Skeletal muscle tissue (tissue), 4 donors: ENCODE measurements around the gene FBXL5. TPM values are rescaled to one million over a fixed set of nuclear protein-coding genes. Genes with fewer than 3 reads are reported as not detected.

ENCODE experiments used
- H3K27ac ChIP-seq: one replicate; pipeline ENCODE4 v1.7.0; 2013; ENCODE audit warnings: mild to moderate bottlenecking, low read depth, low read length, inconsistent platforms
- H3K27me3 ChIP-seq, 3 donors: one replicate each; pipeline ENCODE4 v1.7.0; 2013; ENCODE audit warnings: low read length in 3 of 3; ENCODE audit not compliant: control insufficient read depth in 3 of 3, insufficient read depth in 3 of 3
- H3K36me3 ChIP-seq, 3 donors: one replicate each; pipeline ENCODE4 v1.7.0; 2013; ENCODE audit warnings: low read length in 3 of 3; ENCODE audit not compliant: control insufficient read depth in 3 of 3, insufficient read depth in 3 of 3
- H3K4me1 ChIP-seq, 3 donors: one replicate each; pipeline ENCODE4 v1.7.0; 2013; ENCODE audit warnings: low read length in 3 of 3, mild to moderate bottlenecking in 3 of 3; ENCODE audit not compliant: control insufficient read depth in 3 of 3, insufficient read depth in 3 of 3
- H3K4me3 ChIP-seq, 3 donors: one replicate each; pipeline ENCODE4 v1.7.0; 2013; ENCODE audit warnings: low read length in 3 of 3
- H3K9ac ChIP-seq, 3 donors: one replicate each; pipeline ENCODE4 v1.7.0; 2013; ENCODE audit warnings: low read length in 3 of 3, mild to moderate bottlenecking in 3 of 3, moderate library complexity in 2 of 3, low read depth in 1 of 3
- H3K9me3 ChIP-seq, 3 donors: one replicate each; pipeline ENCODE4 v1.7.0; 2013; ENCODE audit warnings: low read length in 3 of 3; ENCODE audit not compliant: control insufficient read depth in 3 of 3
- total RNA-seq: library from RNA; depleted of rRNA; stranded (reverse); fragments of >200 nt; gene quantifications from one replicate; pipeline ENCODE4 v1.2.3, GENCODE V29; 2014
- donor health status: Osteomylitis.

FBXL5 gene
- total RNA-seq, 1 donor from 2014 or later: 133 TPM

- peaks cover 3 to 7% (median 7%) of the 10 kb centered on the region in 3 donors for H3K36me3 ChIP-seq
These were observed 43.0 kb downstream of the FBXL5 start for GRCh38 chr4:15612136-15612535.

GRCh38 chr4:15610855-15611254 is 44.3 kb downstream of the FBXL5 start:
- no peak overlapping the region for H3K9ac ChIP-seq
- H3K27me3 ChIP-seq: no peaks in the 10 kb centered on the region
- H3K4me1 ChIP-seq: peaks cover 0 to 3% (median 0%) of the 10 kb centered on the region in 3 donors
- no peak overlapping the region for H3K27ac ChIP-seq
- H3K36me3 ChIP-seq: peaks cover 3 to 7% (median 7%) of the 10 kb centered on the region in 3 donors
- H3K4me3 ChIP-seq: no peak overlapping the region
- H3K9me3 ChIP-seq: no peaks in the 10 kb centered on the region

More at GRCh38 chr4:15612136-15612535, 43.0 kb downstream of the FBXL5 start:
- Histone ChIP-seq H3K27me3 (no peaks in the 10 kb centered on the region), H3K4me1 (peaks cover 0 to 3% (median 0%) of the 10 kb centered on the region in 3 donors), H3K9ac (no peak overlapping the region), H3K27ac (no peak overlapping the region), H3K9me3 (no peaks in the 10 kb centered on the region), H3K4me3 (no peak overlapping the region)

DNA sequence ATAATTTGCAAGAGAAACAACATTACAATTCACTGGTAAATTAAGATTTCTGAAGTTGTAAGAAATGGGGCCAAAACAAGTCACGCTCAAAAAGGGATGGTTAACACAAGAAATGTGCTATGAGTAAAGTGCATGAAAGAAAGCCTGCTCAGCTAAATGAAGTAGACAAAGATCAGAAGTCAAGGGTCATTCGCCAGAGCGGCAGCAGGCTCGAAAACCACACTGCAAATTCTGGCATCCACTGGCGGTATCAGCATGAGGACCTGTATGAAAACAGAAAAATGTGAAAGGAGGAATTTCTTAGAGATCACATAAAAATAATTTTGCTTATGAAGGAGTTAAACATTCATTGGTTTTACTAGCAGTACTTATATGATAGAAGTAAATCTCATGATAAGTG is 49.6 kb downstream of the FBXL5 start:
- H3K9me3 ChIP-seq: no peaks in the 10 kb centered on the region
- no peak overlapping the region for H3K4me3 ChIP-seq
- peaks cover 0 to 8% (median 7%) of the 10 kb centered on the region in 3 donors for H3K36me3 ChIP-seq
- no peak overlapping the region for H3K9ac ChIP-seq
- no peak overlapping the region for H3K27ac ChIP-seq
- H3K4me1 ChIP-seq: no peaks in the 10 kb centered on the region
- H3K27me3 ChIP-seq: no peaks in the 10 kb centered on the region

DNA sequence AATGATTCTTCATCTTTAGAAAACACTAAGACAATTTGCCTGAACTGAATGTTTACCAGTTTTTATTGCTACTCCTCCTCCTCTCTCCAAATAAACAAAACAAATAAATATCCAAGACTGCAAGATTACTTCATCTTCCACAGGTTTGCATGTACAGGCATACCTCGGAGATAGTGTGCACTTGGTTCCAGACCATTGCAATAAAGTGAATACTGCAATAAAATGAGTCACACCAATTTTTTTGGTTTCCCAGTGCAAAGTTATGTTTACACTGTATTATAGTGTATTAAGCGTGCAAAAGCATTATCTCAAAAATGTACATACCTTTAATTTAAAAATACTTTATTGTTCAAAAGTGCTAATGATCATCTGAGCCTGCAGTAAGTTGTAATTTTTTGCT is 53.3 kb downstream of the FBXL5 start:
- H3K9me3 ChIP-seq: no peaks in the 10 kb centered on the region
- H3K27me3 ChIP-seq: no peaks in the 10 kb centered on the region
- H3K27ac ChIP-seq: no peak overlapping the region
- peaks cover 0 to 16% (median 7%) of the 10 kb centered on the region in 3 donors for H3K36me3 ChIP-seq
- no peaks in the 10 kb centered on the region for H3K4me1 ChIP-seq
- no peak overlapping the region for H3K4me3 ChIP-seq
- no peak overlapping the region for H3K9ac ChIP-seq

DNA sequence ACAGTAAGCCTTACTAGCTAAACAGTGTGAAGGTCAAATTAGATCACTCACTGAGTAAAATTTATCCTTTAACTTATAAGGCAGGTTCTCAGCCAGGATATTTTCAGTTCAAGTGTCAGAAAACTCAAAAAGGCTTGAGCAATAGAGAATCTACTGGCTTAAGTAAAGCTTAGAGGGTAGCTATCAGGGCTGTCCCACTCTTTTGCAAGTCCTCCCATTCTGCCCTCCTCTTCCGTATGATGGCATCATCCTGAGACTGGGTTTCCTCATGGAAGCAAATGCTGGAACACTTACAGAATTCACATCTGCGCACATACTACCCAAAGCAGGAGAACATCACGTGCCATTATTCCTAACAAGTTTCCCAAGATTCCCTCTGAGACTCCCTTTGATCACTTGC is 55.0 kb downstream of the FBXL5 start:
- no peaks in the 10 kb centered on the region for H3K9me3 ChIP-seq
- no peak overlapping the region for H3K9ac ChIP-seq
- no peaks in the 10 kb centered on the region for H3K4me1 ChIP-seq
- H3K4me3 ChIP-seq: no peak overlapping the region
- no peak overlapping the region for H3K27ac ChIP-seq
- H3K36me3 ChIP-seq: peaks cover 0 to 14% (median 11%) of the 10 kb centered on the region in 3 donors
- H3K27me3 ChIP-seq: no peaks in the 10 kb centered on the region

GRCh38 chr4:15598644-15599043 is 56.5 kb downstream of the FBXL5 start:
- Histone ChIP-seq H3K27me3 (no peaks in the 10 kb centered on the region), H3K9me3 (no peaks in the 10 kb centered on the region), H3K36me3 (peaks cover 0 to 11% (median 4%) of the 10 kb centered on the region in 3 donors), H3K9ac (no peak overlapping the region), H3K4me1 (no peaks in the 10 kb centered on the region), H3K27ac (no peak overlapping the region), H3K4me3 (no peak overlapping the region)

DNA sequence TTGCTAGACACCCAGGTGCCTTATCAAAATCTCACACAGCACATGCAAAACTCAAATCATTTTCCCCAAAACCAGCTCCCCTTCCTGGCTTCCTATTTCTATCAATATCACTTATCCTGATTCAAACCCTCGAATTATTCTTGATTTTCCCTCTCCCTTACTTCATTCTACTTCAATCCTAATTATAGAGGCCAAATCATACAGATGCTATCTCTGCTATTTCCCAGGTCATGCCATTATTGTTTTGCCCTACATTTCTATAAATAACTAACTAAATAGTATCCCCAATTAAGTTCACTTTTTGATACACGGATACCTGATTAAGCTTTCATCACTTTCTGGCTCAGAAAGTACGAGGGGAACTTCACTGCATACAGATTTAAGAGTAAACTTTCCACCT is 62.4 kb downstream of the FBXL5 start:
- peaks cover 0 to 4% (median under 1%) of the 10 kb centered on the region in 3 donors for H3K36me3 ChIP-seq
- no peaks in the 10 kb centered on the region for H3K27me3 ChIP-seq
- H3K9me3 ChIP-seq: no peaks in the 10 kb centered on the region
- no peak overlapping the region for H3K27ac ChIP-seq
- no peak overlapping the region for H3K4me3 ChIP-seq
- H3K4me1 ChIP-seq: peaks cover 0 to 10% (median 2%) of the 10 kb centered on the region in 3 donors
- no peak overlapping the region for H3K9ac ChIP-seq

DNA sequence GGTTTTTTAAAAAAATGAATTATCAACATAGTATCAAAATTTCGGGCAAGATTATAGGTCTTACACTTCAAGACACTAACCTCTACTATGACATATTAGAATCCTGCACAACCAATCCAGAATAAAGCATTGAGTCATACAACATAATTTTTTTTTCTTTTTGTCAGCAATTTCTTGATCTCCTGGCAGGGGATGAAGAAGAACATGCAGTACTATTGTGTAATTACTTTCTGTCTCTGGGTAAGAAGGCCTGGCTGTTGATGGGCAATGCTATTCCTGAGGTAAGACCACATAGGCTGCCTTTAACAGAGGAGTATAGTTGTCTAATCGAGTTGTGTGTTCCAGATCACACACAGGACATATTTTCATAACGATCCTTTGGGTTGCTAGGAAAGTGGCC is 67.5 kb downstream of the FBXL5 start:
- H3K4me1 ChIP-seq: peaks cover 0 to 12% (median 0%) of the 10 kb centered on the region in 3 donors
- no peaks in the 10 kb centered on the region for H3K27me3 ChIP-seq
- peaks cover 0 to 3% (median 0%) of the 10 kb centered on the region in 3 donors for H3K36me3 ChIP-seq
- H3K9me3 ChIP-seq: no peaks in the 10 kb centered on the region
- no peak overlapping the region for H3K27ac ChIP-seq
- no peak overlapping the region for H3K4me3 ChIP-seq
- no peak overlapping the region for H3K9ac ChIP-seq

GRCh38 chr4:15586066-15586465 is 69.1 kb downstream of the FBXL5 start:
- Histone ChIP-seq H3K9ac (no peak overlapping the region), H3K27me3 (no peaks in the 10 kb centered on the region), H3K4me1 (peaks cover 0 to 6% (median 0%) of the 10 kb centered on the region in 3 donors), H3K4me3 (no peak overlapping the region), H3K9me3 (no peaks in the 10 kb centered on the region), H3K36me3 (peaks cover 0 to 3% (median 0%) of the 10 kb centered on the region in 3 donors), H3K27ac (no peak overlapping the region)

GRCh38 chr4:15585331-15585730 is 69.8 kb downstream of the FBXL5 start:
- no peak overlapping the region for H3K27ac ChIP-seq
- H3K36me3 ChIP-seq: peaks cover 0 to 3% (median 0%) of the 10 kb centered on the region in 3 donors
- H3K27me3 ChIP-seq: no peaks in the 10 kb centered on the region
- no peaks in the 10 kb centered on the region for H3K9me3 ChIP-seq
- no peak overlapping the region for H3K9ac ChIP-seq
- H3K4me3 ChIP-seq: no peak overlapping the region
- H3K4me1 ChIP-seq: peaks cover 0 to 6% (median 0%) of the 10 kb centered on the region in 3 donors
